ENCODE measurements around the gene CDH23. TPM values are rescaled to one million over a fixed set of nuclear protein-coding genes. Genes with fewer than 3 reads are reported as not detected.

The CDH23 gene
- total RNA-seq, 2 experiments from 2014 or later: 4.6 to 5.2 TPM

DNA sequence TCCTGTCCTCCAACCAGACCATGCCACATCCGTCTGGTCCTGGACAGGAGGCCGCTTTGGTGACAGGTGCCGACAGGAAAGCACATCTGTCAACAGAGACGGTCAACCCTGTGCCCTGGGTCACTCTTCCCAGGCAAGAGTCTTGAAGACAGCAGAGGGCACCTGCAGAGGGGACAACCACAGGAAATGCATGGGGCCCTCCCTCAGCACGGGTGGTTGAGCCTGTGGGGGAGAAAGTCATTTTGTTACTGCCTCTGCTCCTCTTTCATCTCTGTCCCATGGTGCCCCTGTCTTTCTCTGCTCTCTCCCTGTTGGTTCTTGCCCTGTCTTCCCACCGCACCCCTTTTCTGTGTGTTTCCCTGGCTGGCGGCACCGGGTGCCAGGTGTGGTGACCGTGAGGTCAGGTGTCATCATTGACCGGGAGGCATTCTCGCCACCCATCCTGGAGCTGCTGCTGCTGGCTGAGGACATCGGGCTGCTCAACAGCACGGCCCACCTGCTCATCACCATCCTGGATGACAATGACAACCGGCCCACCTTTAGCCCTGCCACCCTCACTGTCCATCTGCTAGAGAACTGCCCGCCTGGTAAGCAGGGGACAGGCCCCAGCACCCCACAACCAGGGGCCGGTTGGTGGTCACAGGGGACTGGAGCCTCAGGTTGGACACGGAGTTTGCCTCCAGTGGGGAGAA is 394.2 kb downstream of the CDH23 start:
- no peaks in the 10 kb centered on the region for H3K4me1 Mint-ChIP-seq (ENCODE audit: low read depth)
- peaks cover 0 to 4% of the 10 kb centered on the region in 2 experiments for H3K9me3 ChIP-seq (ENCODE audit: control insufficient read depth in 1 of 2, insufficient read depth in 1 of 2, low read length in 2 of 2)
- ChIA-PET POLR2A (no interaction called here), CTCF (no interaction called here)
- ATAC-seq (ENCODE audit: poor library complexity): no peak
- H3K36me3 ChIP-seq (ENCODE audit: insufficient read depth, low read length): no peaks in the 10 kb centered on the region
- H3K27me3 Mint-ChIP-seq: no peaks in the 10 kb centered on the region
- H3K27me3 ChIP-seq (ENCODE audit: control insufficient read depth in 1 of 2, insufficient read depth in 2 of 2, low read length in 2 of 2): no peaks in the 10 kb centered on the region
- no peak overlapping the region for H3K4me3 ChIP-seq (ENCODE audit: low read length)
- no peaks in the 10 kb centered on the region for H3K36me3 Mint-ChIP-seq (ENCODE audit: low read depth)
- H3K4me3 Mint-ChIP-seq: no peak overlapping the region
- TF ChIP-seq, protein P1, sequence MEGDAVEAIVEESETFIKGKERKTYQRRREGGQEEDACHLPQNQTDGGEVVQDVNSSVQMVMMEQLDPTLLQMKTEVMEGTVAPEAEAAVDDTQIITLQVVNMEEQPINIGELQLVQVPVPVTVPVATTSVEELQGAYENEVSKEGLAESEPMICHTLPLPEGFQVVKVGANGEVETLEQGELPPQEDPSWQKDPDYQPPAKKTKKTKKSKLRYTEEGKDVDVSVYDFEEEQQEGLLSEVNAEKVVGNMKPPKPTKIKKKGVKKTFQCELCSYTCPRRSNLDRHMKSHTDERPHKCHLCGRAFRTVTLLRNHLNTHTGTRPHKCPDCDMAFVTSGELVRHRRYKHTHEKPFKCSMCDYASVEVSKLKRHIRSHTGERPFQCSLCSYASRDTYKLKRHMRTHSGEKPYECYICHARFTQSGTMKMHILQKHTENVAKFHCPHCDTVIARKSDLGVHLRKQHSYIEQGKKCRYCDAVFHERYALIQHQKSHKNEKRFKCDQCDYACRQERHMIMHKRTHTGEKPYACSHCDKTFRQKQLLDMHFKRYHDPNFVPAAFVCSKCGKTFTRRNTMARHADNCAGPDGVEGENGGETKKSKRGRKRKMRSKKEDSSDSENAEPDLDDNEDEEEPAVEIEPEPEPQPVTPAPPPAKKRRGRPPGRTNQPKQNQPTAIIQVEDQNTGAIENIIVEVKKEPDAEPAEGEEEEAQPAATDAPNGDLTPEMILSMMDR (IDR thresholded peaks at IDR 0.05): no peak
- H3K27ac ChIP-seq (ENCODE audit: low read depth in 1 of 2, low read length in 2 of 2): no peak overlapping the region
- intact Hi-C loops (cut with DNase I, micrococcal nuclease): no loop called here
- H3K4me1 ChIP-seq (ENCODE audit: insufficient read depth, low read length): peaks cover 4% of the 10 kb centered on the region
- no peak overlapping the region for H3K27ac Mint-ChIP-seq
- H3K9me3 Mint-ChIP-seq: no peaks in the 10 kb centered on the region
- no peak for DNase-seq

DNA sequence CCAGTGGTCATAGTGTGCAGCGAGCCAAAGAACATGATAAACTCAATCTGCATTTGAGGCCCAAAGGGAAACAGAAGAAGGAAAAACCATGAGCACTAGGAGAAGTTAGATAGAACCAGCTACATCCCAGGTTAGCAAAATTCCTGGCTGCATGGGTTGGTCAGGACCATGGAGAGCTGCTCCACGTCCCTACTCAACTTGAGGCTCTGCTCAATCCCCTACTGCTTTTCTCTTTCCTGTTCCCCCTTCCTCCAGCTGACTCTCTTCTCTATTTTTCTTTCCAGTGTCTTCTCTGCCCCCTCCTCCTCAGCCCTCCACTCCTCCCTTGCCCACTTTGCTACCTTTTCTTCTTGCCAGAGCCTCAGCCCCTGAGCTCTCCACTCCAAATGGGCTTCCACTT is 398.5 kb downstream of the CDH23 start:
- Mint-ChIP-seq H3K9me3 (no peaks in the 10 kb centered on the region), H3K27ac (no peak overlapping the region), H3K4me3 (no peak overlapping the region), H3K36me3 (ENCODE audit: low read depth) (no peaks in the 10 kb centered on the region), H3K4me1 (ENCODE audit: low read depth) (peaks cover 9% of the 10 kb centered on the region), H3K27me3 (no peaks in the 10 kb centered on the region)
- CTCF ChIA-PET: no interaction called here
- TF ChIP-seq, protein P1 (IDR thresholded peaks at IDR 0.05): no peak
- POLR2A ChIA-PET: no interaction called here
- H3K4me1 ChIP-seq (ENCODE audit: insufficient read depth, low read length): peaks cover 7% of the 10 kb centered on the region
- H3K9me3 ChIP-seq (ENCODE audit: control insufficient read depth in 1 of 2, insufficient read depth in 1 of 2, low read length in 2 of 2): peaks cover 0 to 4% of the 10 kb centered on the region in 2 experiments
- no peak overlapping the region for H3K27ac ChIP-seq (ENCODE audit: low read depth in 1 of 2, low read length in 2 of 2)
- H3K27me3 ChIP-seq (ENCODE audit: control insufficient read depth in 1 of 2, insufficient read depth in 2 of 2, low read length in 2 of 2): no peaks in the 10 kb centered on the region
- H3K36me3 ChIP-seq (ENCODE audit: insufficient read depth, low read length): no peaks in the 10 kb centered on the region
- intact Hi-C loops (cut with DNase I, micrococcal nuclease): no loop called here
- ATAC-seq (ENCODE audit: poor library complexity): no peak
- no peak overlapping the region for H3K4me3 ChIP-seq (ENCODE audit: low read length)
- no peak for DNase-seq

DNA sequence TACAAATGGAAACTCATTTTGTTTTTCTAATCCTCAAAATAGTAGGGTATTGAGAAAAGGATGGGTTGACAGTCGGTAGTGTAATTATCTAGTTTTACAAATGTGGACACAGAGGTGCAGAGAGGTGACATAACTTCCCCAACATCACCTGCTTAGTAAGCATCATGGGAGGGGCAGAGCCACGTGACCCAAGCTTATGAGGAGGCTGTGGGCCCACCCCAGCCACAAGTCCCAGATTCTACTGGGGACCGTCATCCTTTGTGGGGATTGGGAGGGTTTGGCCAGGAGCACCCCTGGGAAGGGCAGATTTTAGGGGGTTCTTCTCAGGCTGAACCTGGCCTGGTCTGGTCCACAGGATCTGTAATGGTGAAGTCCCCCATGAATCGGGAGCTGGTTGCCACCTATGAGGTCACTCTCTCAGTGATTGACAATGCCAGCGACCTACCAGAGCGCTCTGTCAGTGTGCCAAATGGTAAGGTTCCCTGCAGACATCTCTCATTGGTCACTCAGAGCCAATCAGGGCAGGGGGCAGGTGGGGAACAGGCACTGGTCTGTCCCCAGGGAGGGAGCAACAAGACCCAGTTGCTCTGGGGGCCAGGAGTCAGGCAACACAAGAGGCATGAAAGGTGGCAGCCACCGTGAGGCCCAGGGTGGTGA is 400.2 kb downstream of the CDH23 start:
- Mint-ChIP-seq H3K36me3 (ENCODE audit: low read depth) (no peaks in the 10 kb centered on the region), H3K4me3 (no peak overlapping the region), H3K4me1 (ENCODE audit: low read depth) (peaks cover 9% of the 10 kb centered on the region), H3K9me3 (no peaks in the 10 kb centered on the region), H3K27ac (no peak overlapping the region), H3K27me3 (no peaks in the 10 kb centered on the region)
- intact Hi-C loops (cut with DNase I, micrococcal nuclease): no loop called here
- DNase-seq (no peak), ATAC-seq (ENCODE audit: poor library complexity) (no peak)
- Histone ChIP-seq H3K27me3 (ENCODE audit: control insufficient read depth in 1 of 2, insufficient read depth in 2 of 2, low read length in 2 of 2) (no peaks in the 10 kb centered on the region), H3K4me3 (ENCODE audit: low read length) (no peak overlapping the region), H3K36me3 (ENCODE audit: insufficient read depth, low read length) (no peaks in the 10 kb centered on the region), H3K9me3 (ENCODE audit: control insufficient read depth in 1 of 2, insufficient read depth in 1 of 2, low read length in 2 of 2) (peaks cover 0 to 4% of the 10 kb centered on the region in 2 experiments), H3K4me1 (ENCODE audit: insufficient read depth, low read length) (peaks cover 3% of the 10 kb centered on the region), H3K27ac (ENCODE audit: low read depth in 1 of 2, low read length in 2 of 2) (no peak overlapping the region)
- TF ChIP-seq, protein P1 (IDR thresholded peaks at IDR 0.05): no peak
- POLR2A ChIA-PET: no interaction called here
- CTCF ChIA-PET: no interaction called here
